ENCODE measurements around the gene HNMT. TPM values are rescaled to one million over a fixed set of nuclear protein-coding genes. Genes with fewer than 3 reads are reported as not detected.

The HNMT gene
- total RNA-seq, 4 donors from 2014 or later: 16.7 to 52.8 (median 47.7) TPM

DNA sequence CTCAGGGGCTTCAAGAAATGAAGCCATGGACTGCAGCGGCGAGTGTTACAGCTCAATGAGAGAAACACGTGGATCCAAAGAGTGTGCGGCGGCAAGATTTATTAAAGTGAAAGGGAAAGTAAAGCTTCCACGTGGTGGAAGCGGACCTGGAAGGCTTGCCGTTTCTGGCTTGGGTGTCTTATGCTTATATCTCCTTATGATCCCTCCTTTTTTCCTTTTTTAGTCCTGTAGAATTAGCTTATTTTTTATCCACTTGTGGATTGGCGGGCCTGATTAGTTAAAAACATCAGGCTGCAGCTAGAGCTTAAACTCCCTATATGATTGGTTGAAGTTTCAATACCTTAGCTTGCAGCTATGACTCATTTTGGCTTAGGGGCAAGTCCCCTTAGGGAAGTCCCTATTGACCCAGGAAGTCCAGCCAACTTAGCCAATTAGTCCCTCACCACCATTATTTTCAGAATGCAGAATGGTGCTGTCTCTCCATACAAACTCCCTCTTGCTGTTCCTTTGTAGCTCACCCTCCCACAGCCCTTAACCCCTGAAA is 11.6 kb upstream of the HNMT start:
- Histone ChIP-seq H3K36me3 (no peaks in the 10 kb centered on the region), H3K27ac (no peak overlapping the region), H3K9me3 (no peaks in the 10 kb centered on the region), H3K4me3 (peak overlapping the region in 1 of 2 donors; percentile 9), H3K4me1 (no peaks in the 10 kb centered on the region), H3K27me3 (no peaks in the 10 kb centered on the region)
- TF ChIP-seq CTCF (IDR thresholded peaks at IDR 0.05) (no peak), EP300 (IDR thresholded peaks at IDR 0.05) (no peak), POLR2AphosphoS5 (IDR thresholded peaks at IDR 0.05) (no peak), POLR2A (IDR thresholded peaks at IDR 0.05) (no peak)
- ATAC-seq: no peak
- 71 to 92% methylated on average over 6 to 9 of the region's 9 CpGs for WGBS, 2 donors (ENCODE audit: low coverage in 1 of 2)

DNA sequence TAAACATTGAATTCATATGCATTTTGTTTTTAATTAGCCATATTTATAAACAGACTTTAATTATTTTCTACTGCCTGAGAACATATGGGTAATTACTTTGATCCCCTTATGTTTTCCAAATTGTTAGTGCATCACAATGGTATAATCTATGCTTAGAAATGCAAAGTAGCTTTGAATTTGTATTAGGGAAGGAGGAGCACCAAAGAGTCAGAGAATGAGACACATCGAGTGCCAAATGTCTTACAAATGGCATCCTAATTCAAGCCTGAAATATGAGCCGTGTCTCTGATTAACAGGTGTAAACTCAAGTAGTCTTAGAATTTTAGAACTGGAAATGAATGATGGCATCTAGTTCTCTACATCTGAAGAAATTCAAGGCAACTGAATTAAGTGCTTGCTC is 8.7 kb upstream of the HNMT start:
- WGBS, 2 donors (ENCODE audit: low coverage in 1 of 2): 100% methylated on average over 2 of the region's 2 CpGs
- TF ChIP-seq EP300 (IDR thresholded peaks at IDR 0.05): no peak
- no peak for TF ChIP-seq POLR2A (IDR thresholded peaks at IDR 0.05)
- TF ChIP-seq CTCF (IDR thresholded peaks at IDR 0.05): no peak
- TF ChIP-seq POLR2AphosphoS5 (IDR thresholded peaks at IDR 0.05): no peak
- no peaks in the 10 kb centered on the region for H3K27me3 ChIP-seq

DNA sequence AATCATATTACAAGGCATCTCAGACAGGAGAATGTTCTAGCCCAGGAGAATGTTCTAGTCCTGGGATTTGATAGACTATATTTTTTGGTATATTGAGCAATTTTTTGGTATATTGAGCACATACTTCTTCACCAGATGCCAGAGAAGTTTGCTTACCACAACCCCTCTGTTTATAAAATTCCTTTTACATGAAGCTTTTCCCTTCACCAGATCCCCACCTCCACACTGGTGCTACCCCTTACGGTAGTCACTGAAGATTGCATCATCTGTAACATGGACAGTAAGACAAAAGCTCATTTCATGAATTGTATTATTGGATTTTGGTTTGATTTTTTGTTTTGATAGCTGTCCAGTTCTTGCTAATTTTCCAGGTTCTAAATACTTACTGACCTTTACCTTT is 7.2 kb upstream of the HNMT start:
- H3K27ac ChIP-seq: no peak overlapping the region
- WGBS, 2 donors (ENCODE audit: low coverage in 1 of 2): 80% methylated on average over 1 of the region's 1 CpG
- H3K4me3 ChIP-seq: no peak overlapping the region
- H3K9me3 ChIP-seq: no peaks in the 10 kb centered on the region
- H3K27me3 ChIP-seq: no peaks in the 10 kb centered on the region
- TF ChIP-seq POLR2AphosphoS5 (IDR thresholded peaks at IDR 0.05): no peak
- no peak for TF ChIP-seq POLR2A (IDR thresholded peaks at IDR 0.05)
- TF ChIP-seq CTCF (IDR thresholded peaks at IDR 0.05): no peak
- no peak for TF ChIP-seq EP300 (IDR thresholded peaks at IDR 0.05)
- H3K4me1 ChIP-seq: no peaks in the 10 kb centered on the region
- no peak for ATAC-seq
- H3K36me3 ChIP-seq: no peaks in the 10 kb centered on the region

More for the DNA sequence above, 8.7 kb upstream of the HNMT start:
- no peak overlapping the region for H3K4me3 ChIP-seq
- H3K4me1 ChIP-seq: no peaks in the 10 kb centered on the region
- H3K9me3 ChIP-seq: no peaks in the 10 kb centered on the region
- H3K36me3 ChIP-seq: no peaks in the 10 kb centered on the region
- no peak for ATAC-seq
- H3K27ac ChIP-seq: no peak overlapping the region

DNA sequence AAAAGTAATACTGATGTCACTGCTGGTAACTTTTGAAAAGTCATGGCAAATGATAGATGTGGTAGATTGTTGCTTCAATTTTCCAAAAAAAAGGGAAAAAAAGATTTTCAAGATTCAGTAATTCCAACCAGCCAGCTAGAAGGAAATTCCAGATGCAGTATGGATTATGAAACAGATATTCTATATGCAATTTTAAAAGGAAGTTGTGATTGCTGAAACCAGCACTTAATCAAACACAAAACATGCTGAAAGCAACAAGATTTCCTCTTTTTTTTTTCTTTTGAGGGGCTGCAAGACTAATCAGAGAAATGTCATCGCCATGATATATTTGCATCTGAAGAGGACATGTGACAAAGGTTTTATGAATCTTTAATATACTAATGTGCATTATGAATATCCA is 5.1 kb upstream of the HNMT start:
- 62 to 87% methylated on average over 1 of the region's 1 CpG for WGBS, 2 donors (ENCODE audit: low coverage in 1 of 2)
- TF ChIP-seq CTCF (IDR thresholded peaks at IDR 0.05): no peak
- no peak for TF ChIP-seq POLR2A (IDR thresholded peaks at IDR 0.05)
- no peak for TF ChIP-seq POLR2AphosphoS5 (IDR thresholded peaks at IDR 0.05)
- Histone ChIP-seq H3K27me3 (no peaks in the 10 kb centered on the region), H3K36me3 (no peaks in the 10 kb centered on the region), H3K4me1 (peaks cover 0 to 8% (median 5%) of the 10 kb centered on the region in 3 donors), H3K27ac (no peak overlapping the region), H3K4me3 (no peak overlapping the region), H3K9me3 (no peaks in the 10 kb centered on the region)
- no peak for ATAC-seq

DNA sequence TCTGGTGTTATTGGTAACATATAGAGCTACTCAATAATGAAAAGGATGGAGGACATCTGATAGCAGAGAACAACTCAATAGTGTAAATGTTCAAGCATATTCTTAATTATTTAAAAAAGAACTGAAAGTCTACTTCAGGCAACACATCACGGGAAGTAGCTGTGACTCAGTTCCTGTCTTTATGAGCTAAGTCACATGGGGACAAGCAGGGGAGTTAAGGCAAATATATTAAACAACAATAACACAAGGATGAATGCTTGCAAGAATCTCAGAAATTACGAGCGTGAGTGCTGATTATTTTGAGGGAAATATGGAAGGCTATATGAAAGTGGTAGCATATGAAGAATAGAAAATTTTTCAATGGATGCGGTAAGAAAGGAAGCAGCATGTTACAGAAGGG is 4.0 kb upstream of the HNMT start:
- no peak for ATAC-seq
- Histone ChIP-seq H3K4me3 (no peak overlapping the region), H3K27ac (no peak overlapping the region), H3K9me3 (no peaks in the 10 kb centered on the region), H3K4me1 (peaks cover 0 to 8% (median 5%) of the 10 kb centered on the region in 3 donors), H3K27me3 (no peaks in the 10 kb centered on the region), H3K36me3 (no peaks in the 10 kb centered on the region)
- no peak for TF ChIP-seq EP300 (IDR thresholded peaks at IDR 0.05)
- TF ChIP-seq POLR2AphosphoS5 (IDR thresholded peaks at IDR 0.05): no peak
- no peak for TF ChIP-seq CTCF (IDR thresholded peaks at IDR 0.05)
- TF ChIP-seq POLR2A (IDR thresholded peaks at IDR 0.05): no peak
- WGBS, 2 donors (ENCODE audit: low coverage in 1 of 2): 64 to 90% methylated on average over 4 of the region's 4 CpGs

All from gastroesophageal sphincter (tissue), 4 donors.